Fibroblast of pulmonary artery (primary cell): ENCODE data around the gene CFAP251.

Experiments
- DNase-seq: peaks from one replicate; pipeline ENCODE4 v3.0.0-alpha.2; 2010; ENCODE audit warnings: low read depth
- H3K4me3 ChIP-seq: replicated peaks from 2 replicates; pipeline ENCODE4 v1.5.1; 2011; ENCODE audit warnings: low read depth, mild to moderate bottlenecking, control low read depth, low read length, moderate library complexity
- TF ChIP-seq, protein P1 (sequence below): IDR thresholded peaks from 2 replicates; pipeline ENCODE4 v1.5.1; 2011; ENCODE audit warnings: mild to moderate bottlenecking, control low read depth, low read length, inconsistent platforms; ENCODE audit errors: missing control alignments

Gene CFAP251

DNA sequence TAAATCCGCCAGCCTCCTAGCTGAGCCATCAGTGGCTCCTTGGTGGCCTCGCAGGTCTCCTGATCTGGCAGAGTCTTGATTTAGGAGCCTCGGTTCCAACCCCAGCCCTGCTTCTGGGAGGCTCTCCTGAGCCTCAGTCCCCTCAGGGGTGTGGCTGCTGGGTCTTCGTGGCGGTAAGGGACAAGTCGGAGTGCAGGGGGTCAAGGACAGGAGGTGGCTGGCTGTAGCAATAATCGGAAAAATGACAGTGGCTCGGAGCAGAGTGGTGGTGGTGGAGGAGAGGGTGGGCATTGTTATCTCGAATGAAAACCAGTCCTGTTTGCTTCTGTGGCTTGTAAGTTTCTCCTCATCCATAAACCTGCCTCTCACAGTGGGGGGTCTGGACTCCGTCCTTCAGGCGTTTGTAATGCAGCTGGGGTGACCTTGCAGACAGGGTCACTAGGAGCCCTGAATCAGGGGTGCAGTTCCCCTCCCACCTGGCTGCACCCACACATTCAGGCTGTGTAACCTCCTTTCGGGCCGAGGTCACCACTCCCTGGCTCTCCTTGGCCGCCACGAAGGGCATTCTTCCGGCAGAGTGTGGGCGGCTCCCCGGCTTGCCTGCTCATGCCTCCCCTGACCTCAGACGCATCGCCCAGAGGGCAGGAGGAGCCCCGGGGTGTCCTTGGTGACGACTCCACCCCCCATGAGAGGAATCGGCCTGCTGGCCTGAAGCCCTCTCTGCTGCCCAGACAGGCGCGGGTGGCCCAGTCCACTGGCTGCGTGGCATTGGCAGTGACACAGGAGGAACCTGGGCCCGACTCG, 111.4 kb downstream of the CFAP251 start:
- TF ChIP-seq, protein P1, sequence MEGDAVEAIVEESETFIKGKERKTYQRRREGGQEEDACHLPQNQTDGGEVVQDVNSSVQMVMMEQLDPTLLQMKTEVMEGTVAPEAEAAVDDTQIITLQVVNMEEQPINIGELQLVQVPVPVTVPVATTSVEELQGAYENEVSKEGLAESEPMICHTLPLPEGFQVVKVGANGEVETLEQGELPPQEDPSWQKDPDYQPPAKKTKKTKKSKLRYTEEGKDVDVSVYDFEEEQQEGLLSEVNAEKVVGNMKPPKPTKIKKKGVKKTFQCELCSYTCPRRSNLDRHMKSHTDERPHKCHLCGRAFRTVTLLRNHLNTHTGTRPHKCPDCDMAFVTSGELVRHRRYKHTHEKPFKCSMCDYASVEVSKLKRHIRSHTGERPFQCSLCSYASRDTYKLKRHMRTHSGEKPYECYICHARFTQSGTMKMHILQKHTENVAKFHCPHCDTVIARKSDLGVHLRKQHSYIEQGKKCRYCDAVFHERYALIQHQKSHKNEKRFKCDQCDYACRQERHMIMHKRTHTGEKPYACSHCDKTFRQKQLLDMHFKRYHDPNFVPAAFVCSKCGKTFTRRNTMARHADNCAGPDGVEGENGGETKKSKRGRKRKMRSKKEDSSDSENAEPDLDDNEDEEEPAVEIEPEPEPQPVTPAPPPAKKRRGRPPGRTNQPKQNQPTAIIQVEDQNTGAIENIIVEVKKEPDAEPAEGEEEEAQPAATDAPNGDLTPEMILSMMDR = no peak
- DNase-seq = no peak
- H3K4me3 ChIP-seq = no peak overlapping the region

- DNase-seq = no peak
- H3K4me3 ChIP-seq = no peak overlapping the region
- TF ChIP-seq, protein P1 = no peak
These were observed 112.1 kb downstream of the CFAP251 start for GRCh38 chr12:122030424-122031035.

GRCh38 chr12:122031342-122032216, 113.2 kb downstream of the CFAP251 start:
- peak; percentile 39 for DNase-seq
- TF ChIP-seq, protein P1 = peak; percentile 76
- H3K4me3 ChIP-seq = no peak overlapping the region

DNA sequence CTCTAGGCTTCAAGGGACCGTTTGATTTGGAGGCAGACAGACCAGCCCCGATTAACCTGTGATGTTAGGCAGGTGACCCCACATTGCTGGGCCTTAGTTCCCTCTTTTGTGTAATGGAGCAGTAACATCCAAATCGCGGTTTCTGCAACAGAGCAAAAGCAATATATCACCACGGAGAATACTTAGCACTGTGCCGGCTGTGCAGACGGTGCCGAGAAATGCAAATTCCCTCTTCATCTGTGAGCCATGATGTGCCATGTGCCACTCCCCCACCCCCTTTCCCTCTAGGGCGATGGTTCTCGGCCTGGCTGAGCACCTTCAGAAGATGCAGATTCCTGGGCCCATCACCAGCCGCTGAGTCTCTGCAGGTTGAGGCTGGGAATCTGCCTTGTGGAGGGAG, 114.2 kb downstream of the CFAP251 start:
- H3K4me3 ChIP-seq = no peak overlapping the region
- DNase-seq = no peak
- TF ChIP-seq, protein P1 = no peak

DNA sequence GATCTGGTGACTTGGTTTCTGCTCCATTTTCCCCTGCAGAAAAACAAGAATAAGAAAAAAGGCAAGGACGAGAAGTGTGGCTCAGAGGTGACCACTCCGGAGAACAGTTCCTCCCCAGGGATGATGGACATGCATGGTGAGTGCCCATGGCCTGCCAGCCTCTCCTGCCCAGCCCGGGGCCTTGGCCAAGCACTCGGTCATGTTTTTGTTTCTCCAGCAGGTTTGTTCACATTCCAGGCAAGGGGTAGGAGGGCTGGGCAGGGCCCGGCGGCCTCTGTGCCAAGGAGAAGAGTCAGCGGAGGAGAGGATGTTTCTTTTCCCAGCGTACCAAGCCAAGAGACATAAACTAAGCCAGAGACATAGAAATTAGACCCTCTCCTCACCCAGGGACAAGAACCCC, 116.9 kb downstream of the CFAP251 start:
- H3K4me3 ChIP-seq = no peak overlapping the region
- TF ChIP-seq, protein P1 = no peak
- DNase-seq = no peak

GRCh38 chr12:122036153-122036552, 117.8 kb downstream of the CFAP251 start:
- no peak overlapping the region for H3K4me3 ChIP-seq
- TF ChIP-seq, protein P1 = no peak
- no peak for DNase-seq
